ENCODE measurements around the gene BTN1A1.
"Not testable (repeated sequence)": the region's sequence is repeated elsewhere in the genome, so short reads cannot be mapped to it uniquely, and the experiment has no call there.

Gene BTN1A1, protein sequence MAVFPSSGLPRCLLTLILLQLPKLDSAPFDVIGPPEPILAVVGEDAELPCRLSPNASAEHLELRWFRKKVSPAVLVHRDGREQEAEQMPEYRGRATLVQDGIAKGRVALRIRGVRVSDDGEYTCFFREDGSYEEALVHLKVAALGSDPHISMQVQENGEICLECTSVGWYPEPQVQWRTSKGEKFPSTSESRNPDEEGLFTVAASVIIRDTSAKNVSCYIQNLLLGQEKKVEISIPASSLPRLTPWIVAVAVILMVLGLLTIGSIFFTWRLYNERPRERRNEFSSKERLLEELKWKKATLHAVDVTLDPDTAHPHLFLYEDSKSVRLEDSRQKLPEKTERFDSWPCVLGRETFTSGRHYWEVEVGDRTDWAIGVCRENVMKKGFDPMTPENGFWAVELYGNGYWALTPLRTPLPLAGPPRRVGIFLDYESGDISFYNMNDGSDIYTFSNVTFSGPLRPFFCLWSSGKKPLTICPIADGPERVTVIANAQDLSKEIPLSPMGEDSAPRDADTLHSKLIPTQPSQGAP

DNA sequence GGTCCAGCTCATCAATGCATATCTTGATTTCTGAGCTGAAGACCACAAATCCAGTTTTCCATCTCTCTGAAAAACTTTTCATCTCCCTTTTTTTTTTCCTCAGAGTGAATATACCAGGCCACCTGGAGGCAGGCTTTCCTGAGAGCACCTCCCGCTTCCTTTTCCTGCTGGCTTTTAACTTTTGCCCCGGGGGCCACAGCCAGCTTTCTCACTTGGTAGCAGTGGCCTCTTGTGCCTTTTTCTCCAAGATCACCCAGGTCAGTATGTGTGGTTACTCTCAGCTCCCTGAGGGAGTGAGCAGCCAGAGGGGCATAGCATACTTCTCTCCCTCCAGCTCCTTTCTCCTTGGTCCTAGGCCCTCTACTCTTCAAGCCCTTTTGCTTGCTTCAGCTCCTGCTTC lies at the start of gene BTN1A1:
TSS of gene BTN1A1 (plus strand) at position 202 of the 400 bp plus-strand sequence. CDS start 984 bp downstream, outside the sequence.
- no peak for DNase-seq

DNA sequence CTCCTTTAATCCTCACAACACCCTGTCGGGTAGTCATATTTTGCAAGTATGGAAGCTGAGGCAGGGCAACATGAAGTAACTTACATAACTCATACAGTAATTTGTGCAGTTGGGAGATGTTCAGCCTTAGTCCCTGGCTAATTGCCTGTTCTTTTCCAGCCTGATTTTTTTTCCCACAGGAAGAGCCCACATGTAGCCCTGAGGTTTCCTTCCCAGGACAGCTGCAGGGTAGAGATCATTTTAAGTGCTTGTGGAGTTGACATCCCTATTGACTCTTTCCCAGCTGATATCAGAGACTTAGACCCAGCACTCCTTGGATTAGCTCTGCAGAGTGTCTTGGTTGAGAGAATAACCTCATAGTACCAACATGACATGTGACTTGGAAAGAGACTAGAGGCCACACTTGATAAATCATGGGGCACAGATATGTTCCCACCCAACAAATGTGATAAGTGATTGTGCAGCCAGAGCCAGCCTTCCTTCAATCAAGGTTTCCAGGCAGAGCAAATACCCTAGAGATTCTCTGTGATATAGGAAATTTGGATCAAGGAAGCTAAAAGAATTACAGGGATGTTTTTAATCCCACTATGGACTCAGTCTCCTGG lies 47.4 kb upstream of the BTN1A1 start:
- no peak for DNase-seq

GRCh38 chr6:26454631-26455030 lies 45.5 kb upstream of the BTN1A1 start:
- DNase-seq = no peak

- no peak for DNase-seq
Measured at GRCh38 chr6:26455357-26455970, 44.6 kb upstream of the BTN1A1 start.

- no peak for DNase-seq
Measured at GRCh38 chr6:26457264-26457805, 42.8 kb upstream of the BTN1A1 start.

DNA sequence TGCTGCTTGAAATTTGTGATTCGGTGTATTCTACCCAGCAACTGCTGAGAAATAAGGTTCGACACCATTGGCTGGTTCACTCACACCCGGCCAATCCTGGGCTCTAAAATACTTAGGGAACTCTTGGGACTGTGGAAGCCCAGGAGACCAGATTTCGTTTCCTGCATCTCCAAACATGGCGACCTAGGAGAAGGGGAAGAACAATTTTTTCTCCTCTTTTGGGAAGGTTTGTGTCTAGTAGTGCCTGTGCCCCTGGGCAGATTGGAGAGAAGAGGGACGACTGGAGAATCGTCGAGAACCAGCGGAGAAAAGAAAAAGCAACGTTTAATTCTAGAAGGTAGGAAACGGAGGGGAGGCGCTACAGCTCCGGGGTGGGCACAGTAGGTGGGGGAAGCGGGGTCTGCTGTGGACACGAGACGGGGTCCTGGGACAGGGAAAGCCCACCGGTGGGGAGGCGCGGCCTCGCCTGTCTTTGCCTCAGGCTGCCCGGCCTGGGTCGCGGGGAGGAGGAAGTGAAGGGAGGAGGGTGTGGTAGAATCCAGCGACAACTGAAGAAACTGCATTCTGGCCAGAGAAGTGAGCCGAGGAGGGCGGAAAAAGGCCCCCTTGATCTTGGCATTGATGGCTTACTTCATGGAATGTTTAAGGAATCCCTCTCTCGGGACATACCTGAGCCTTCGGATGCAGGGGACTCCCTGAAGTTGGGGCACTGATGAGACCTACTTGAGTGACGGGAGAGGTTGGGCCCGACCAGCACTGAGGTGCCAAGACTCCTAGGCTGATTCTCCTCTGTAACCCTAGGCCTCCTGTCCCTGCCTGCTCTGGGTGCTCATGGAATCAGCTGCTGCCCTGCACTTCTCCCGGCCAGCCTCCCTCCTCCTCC lies 42.1 kb upstream of the BTN1A1 start, which contains the start of gene BTN2A1:
TSS of gene BTN2A1 (plus strand) at position 150 of the 883 bp plus-strand sequence. CDS start at position 832, 682 bp downstream.
- peak; percentile 52 for DNase-seq

GRCh38 chr6:26459023-26459810 lies 40.9 kb upstream of the BTN1A1 start:
- no peak for DNase-seq

DNA sequence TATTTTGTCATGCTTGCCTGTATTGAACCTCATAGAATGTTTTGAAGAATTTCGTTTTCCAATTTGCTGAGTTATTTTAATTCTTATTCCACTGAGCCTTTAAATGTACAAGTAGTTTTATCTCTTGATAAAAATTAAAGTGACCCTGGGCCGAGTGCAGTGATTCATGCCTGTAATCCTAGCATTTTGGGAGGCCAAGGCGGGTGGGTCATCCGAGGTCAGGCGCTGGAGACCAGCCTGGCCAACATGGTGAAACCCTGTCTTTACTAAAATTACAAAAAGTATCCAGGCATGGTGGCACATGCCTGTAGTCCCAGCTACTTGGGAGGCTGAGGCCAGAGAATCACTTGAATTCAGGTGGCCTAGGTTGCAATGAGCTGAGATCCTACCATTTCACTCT lies 38.8 kb upstream of the BTN1A1 start:
- DNase-seq = not testable (repeated sequence)

GRCh38 chr6:26464014-26464413 lies 36.1 kb upstream of the BTN1A1 start:
- DNase-seq = no peak

DNA sequence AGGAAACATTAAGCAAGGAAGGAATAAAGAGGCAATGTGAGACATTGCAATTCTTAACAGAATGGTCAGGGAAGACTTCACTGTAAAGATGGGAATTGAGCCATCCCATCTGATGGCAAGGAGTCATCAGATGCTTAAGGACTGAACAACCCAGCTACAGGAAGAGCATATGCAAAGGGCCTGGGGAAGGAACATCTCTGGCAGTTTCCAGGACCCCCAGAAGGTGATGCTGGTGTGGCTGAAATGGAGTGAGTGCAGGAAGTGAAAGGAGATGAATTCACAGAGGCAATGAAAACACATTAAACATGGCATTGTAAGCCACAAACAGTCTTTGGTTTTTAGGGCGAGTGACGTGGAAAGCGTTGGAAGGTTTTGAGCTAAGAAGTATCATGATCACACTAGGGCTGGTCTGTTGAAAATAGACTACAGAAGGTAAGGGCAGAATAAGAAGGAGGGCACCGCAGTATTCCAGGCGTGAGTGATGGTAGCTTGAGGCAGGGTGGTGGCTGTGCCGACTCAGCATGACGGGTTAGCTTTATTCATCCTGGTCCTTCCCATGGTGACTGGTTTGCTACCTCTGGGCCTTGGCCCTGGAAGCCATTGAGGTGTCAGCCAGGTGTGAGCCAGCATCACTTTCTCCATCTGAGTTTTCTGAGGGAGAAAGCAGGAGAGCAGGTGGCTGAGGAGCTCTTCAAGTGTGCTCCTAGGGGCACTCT lies 35.5 kb upstream of the BTN1A1 start:
- no peak for DNase-seq

GRCh38 chr6:26465776-26466175 lies 34.3 kb upstream of the BTN1A1 start:
- no peak for DNase-seq

GRCh38 chr6:26468829-26469228 lies 31.3 kb upstream of the BTN1A1 start:
- DNase-seq = no peak

DNA sequence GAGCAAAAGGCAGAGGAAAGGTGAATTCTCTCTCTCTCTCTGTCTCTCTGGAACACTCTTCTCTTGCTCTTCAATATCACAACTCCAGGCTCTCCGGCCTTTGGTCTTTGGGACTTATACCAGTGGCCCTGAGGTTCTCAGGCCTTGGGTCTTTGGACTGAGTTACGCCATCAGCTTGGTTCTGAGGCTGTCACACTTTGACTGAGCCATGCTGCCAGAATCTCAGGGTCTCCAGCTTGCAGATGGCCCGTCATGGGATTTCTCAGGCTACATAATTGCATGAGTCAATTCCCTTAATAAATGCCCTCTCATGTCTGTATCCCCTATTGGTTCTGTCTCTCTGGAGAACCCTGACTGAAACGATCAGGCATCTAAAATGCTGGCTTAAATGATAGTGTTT lies 29.5 kb upstream of the BTN1A1 start:
- no peak for DNase-seq

DNA sequence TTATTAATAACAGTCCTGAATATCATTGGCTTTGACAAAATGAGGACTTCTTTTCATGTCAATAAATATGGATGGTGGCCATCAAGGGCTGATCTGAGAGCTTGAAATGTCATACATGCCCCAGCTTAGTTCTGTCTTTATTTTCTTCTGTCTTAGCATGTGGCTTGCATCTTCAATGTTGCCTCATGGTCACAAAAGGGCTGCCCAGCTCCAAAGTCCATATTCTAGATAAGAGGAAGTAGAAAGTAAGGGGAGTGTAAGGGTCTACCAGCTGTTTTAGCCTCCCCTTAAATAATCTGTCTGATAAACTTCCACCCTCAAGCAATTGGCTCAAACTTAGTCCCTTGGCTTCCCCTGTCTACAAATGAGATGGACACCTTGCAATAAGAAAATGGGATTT lies 28.1 kb upstream of the BTN1A1 start:
- DNase-seq = no peak

GRCh38 chr6:26472549-26473290 lies 27.4 kb upstream of the BTN1A1 start:
- no peak for DNase-seq

GRCh38 chr6:26473429-26473757 lies 26.7 kb upstream of the BTN1A1 start:
- DNase-seq = no peak

DNA sequence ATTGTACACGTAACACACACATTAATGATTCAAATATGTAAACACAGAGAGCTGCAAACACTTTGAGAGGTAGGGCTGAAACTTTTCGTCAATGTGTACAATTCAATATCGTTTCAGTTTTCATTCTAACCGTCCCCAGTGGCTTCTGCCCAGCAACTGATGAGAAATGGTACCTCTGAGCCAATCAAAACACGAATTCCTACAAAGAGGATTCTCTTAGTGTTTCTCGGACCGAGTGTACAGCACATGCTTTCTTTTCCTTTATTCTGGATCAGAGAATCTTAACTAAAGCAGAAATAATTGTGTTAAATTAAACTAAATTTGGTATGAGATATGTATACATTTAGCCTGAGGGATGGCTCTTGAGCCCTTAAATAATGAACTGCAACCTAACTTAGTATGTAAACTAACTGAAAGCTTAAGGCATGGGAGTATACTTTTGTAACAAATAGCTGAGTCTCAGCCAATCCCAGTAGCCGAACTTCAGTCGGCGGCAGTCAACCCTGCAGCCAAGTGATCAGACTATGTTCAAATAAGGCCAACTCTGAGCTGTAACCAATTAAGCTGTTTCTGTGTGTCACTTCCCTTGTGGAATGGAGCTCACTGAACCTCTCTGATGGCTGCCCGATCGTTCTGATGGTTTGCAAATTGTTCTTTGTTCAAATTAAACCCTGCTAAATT lies 26.2 kb upstream of the BTN1A1 start:
- DNase-seq = peak; percentile 68

- no peak for DNase-seq
Measured at GRCh38 chr6:26474439-26474881, 25.6 kb upstream of the BTN1A1 start.

All from stimulated activated CD4-positive, alpha-beta T cell treated with anti-CD3 and anti-CD28 coated beads, Interleukin-4, amount 100 ng/mL, for 1 hour (primary cell).